D721Med (cell line): ENCODE results near the gene LACC1.

Experiments used
- DNase-seq: peaks from one replicate; pipeline ENCODE4 v3.0.0; 2011; ENCODE audit warnings: low spot score; ENCODE audit not compliant: insufficient read length
- FAIRE-seq: peaks from 2 replicates; lab custom pipeline; 2011; peaks lifted over from hg19 to GRCh38; lab: Jason Lieb, UNC
- TF ChIP-seq, protein P1 (sequence below): IDR thresholded peaks from 2 replicates; pipeline ENCODE4 v1.5.1; 2012; ENCODE audit warnings: mild to moderate bottlenecking, control low read depth; ENCODE audit not compliant: insufficient read depth; ENCODE audit errors: missing control alignments

LACC1 gene

DNA sequence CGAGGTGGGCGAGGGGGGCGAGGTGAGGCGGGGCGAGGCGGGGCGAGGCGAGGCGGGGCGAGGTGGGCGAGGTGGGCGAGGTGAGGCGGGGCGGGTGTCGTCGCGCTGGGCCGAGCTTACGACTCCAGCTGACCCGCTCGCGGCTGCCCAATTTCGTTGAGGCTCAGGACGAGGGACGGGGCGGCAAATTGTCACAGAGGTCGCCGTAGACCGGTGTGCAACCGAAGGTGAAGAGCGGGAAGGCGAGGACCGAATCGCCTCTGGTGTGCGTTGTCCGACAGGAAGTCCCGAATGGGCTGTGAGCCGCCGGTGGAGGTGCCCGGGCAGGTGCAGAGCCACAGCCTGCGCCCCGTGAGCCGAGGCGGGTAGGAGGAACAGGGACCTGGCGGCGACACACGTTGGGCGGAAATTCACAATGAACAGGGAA lies at the start of gene LACC1:
Gene LACC1 (plus strand): TSS at position 150 of the 427 bp plus-strand sequence. CDS start 1,082 bp downstream, outside the sequence.
- TF ChIP-seq, protein P1, sequence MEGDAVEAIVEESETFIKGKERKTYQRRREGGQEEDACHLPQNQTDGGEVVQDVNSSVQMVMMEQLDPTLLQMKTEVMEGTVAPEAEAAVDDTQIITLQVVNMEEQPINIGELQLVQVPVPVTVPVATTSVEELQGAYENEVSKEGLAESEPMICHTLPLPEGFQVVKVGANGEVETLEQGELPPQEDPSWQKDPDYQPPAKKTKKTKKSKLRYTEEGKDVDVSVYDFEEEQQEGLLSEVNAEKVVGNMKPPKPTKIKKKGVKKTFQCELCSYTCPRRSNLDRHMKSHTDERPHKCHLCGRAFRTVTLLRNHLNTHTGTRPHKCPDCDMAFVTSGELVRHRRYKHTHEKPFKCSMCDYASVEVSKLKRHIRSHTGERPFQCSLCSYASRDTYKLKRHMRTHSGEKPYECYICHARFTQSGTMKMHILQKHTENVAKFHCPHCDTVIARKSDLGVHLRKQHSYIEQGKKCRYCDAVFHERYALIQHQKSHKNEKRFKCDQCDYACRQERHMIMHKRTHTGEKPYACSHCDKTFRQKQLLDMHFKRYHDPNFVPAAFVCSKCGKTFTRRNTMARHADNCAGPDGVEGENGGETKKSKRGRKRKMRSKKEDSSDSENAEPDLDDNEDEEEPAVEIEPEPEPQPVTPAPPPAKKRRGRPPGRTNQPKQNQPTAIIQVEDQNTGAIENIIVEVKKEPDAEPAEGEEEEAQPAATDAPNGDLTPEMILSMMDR, result no peak
- FAIRE-seq (no peak), DNase-seq (no peak)

DNA sequence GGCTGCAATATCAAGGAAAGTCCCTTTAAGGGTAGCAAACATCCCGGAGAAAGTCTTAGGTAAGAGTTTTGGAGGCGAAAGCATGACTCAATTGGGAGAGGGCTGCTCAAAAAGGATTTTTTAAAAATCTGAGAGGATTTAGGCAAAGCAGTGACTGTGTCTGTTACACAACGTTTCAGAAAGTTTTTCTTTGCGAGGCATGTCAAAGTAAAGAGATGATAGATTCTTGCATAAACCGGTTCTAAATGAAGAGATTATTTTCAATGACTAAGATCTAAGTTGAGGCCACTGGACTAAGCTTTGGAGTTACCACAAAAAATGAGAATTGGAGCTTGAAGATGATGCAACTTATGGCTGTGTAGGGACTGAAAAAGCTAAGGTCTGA lies 49.2 kb upstream of the LACC1 start:
- DNase-seq (no peak), FAIRE-seq (no peak)
- TF ChIP-seq, protein P1, result no peak

DNA sequence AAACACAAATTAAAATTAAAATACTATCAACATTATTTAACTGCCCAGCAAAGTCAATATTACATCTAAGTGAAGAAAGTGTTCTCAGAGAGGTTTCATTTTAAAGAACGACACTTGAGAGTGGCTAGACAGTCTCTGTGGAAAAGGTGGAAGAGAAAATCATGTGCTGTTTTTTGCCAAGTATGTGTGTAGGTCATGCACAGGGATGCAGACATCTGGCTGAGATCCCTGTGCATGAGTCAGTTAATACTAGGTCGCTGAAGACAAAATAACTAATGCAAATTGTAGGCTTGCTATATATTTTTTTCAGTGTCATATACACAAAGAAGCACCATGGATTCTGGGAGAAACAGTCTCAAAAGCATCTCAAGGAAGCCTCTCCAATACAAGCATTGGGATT lies 48.6 kb upstream of the LACC1 start:
- TF ChIP-seq, protein P1, result no peak
- DNase-seq, result no peak
- FAIRE-seq, result no peak

DNA sequence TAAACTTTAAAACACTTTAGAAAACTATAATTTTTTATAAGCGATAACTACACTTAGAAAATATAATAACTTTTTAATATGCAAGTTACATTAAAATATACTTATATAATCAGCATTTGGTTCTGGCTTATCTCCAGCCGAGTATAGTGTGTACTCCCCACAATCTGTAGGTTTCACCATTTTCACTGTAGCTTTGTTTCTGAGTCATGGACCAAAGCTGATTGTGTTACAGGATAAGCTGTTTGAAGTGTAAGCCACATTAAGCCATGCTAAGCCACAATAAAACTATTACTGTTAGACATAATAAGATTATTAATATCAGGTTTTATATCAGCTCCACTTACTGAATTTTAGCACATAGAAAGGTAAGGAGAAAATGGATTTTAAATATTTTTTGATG lies 44.0 kb upstream of the LACC1 start:
- DNase-seq (peak; percentile 11), FAIRE-seq (no peak)
- TF ChIP-seq, protein P1, result no peak

DNA sequence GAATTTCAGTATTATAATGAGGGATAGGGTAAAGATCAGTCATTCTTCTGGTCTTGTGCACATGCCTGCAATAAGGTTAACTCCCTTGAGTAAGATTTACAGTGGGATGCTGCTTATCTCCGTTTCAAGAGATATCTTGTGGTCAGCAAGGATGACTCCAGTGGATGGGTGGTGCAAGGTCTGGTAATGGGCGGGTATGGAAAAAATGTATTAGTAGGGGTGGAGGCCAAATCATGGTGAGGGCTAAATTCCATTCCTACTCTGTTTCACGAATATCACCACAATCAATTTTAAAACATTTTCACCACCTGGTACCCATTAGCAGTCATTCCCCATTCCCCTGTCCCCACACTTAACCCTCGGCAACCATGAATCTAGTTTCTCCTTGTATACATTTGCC lies 40.8 kb upstream of the LACC1 start:
- no peak for DNase-seq
- no peak for FAIRE-seq
- TF ChIP-seq, protein P1, result no peak

DNA sequence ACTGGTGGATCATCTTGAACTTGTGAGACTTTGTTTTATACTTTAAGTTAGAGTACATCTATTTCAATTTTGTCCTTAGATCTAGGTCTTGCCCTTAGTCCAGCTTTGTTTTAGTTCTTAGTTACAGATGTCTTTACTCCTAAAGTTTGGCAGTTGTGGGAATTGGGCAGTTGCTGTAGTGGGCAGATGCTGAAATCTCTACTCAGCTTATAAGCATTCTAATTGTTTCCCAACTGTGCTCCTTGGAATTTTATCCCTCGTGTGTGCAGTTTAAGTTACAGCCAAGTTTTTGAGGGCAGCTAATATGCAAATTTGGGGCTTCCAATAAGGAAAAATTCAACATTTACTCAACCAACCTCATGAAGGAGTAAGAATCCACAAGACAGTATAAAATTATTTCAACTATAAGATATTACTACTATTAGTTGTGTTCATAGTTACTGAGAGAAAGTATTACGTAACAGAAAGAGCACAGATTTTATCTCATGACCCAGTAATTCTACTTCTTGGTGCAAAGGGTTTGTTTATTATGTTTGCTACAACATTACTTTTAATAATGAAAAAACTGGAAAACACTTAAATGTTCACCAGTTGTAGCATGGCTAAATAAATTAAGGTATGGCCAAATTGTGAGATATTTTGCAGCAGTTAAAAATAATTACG lies 33.1 kb upstream of the LACC1 start:
- TF ChIP-seq, protein P1, result no peak
- FAIRE-seq (no peak), DNase-seq (no peak)

DNA sequence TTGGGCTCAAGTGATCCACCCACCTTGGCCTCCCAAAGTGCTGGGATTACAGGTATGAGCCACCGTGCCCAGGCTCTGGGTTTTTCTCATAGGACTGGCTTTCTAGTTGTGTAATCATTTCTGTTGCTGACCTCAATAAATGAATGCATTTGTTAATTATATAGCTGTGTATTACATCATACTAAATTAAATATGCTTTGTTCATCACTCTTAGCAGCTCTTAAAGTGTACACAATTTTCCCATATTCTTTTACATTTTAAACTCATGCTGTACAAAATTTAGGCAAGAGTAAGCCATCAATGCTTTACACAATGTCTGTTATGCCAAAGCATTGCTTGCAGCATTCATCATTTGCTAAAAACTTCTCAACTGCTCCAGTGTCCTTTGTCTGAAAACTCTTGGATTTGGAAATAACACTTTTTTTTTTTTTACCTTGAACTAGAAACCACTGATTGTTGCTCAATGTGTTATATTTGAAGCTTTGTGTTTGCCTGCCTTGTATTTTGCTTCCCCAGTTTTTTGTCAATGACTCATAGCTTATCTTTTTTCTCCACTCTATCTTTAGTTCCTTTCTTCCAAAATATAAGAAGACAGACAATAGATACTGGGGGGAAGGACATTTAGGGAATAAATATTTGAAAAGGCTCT lies 31.6 kb upstream of the LACC1 start:
- no peak for FAIRE-seq
- no peak for DNase-seq
- TF ChIP-seq, protein P1, result no peak
